Astrocyte of the cerebellum (primary cell): Measurements from ENCODE around the gene CCDC74A.
"Not testable (repeated sequence)": the region's sequence is repeated elsewhere in the genome, so short reads cannot be mapped to it uniquely, and the experiment has no call there.

ENCODE experiments used
- DNase-seq: peaks from one replicate; pipeline ENCODE4 v3.0.0-alpha.2; 2011; ENCODE audit warnings: low read depth
- H3K4me3 ChIP-seq: 2 replicates; pipeline ENCODE4 v1.5.1; 2011; ENCODE audit warnings: mild to moderate bottlenecking, low read depth, low read length, moderate library complexity
- CTCF ChIP-seq: IDR thresholded peaks from 2 replicates; pipeline ENCODE4 v1.5.1; 2012; ENCODE audit warnings: low read length, low read depth, moderate library complexity, mild to moderate bottlenecking; ENCODE audit errors: missing control alignments
- in situ Hi-C: cut with HindIII; loops from 2 replicates; pipeline ENCODE4 v1.10.0; 2017; ENCODE audit warnings: low sequenced_read_pairs

The CCDC74A gene

GRCh38 chr2:131535526-131535925 lies 7.8 kb downstream of the CCDC74A start:
- in situ Hi-C loops, result no loop called here
- DNase-seq, result no peak
- H3K4me3 ChIP-seq, result no peak overlapping the region
- no peak for TF ChIP-seq CTCF

GRCh38 chr2:131535951-131536826 lies 8.5 kb downstream of the CCDC74A start:
- in situ Hi-C loops, DNase-seq, H3K4me3 ChIP-seq: not testable (repeated sequence)

GRCh38 chr2:131536841-131537240 lies 9.2 kb downstream of the CCDC74A start:
- in situ Hi-C loops, DNase-seq, H3K4me3 ChIP-seq: not testable (repeated sequence)

GRCh38 chr2:131538856-131539255 lies 11.2 kb downstream of the CCDC74A start:
- in situ Hi-C loops, H3K4me3 ChIP-seq, DNase-seq: not testable (repeated sequence)

GRCh38 chr2:131542438-131543384 lies 15.0 kb downstream of the CCDC74A start:
- H3K4me3 ChIP-seq, result no peak overlapping the region
- in situ Hi-C loops, result no loop called here
- TF ChIP-seq CTCF, result no peak
- DNase-seq, result no peak

- no peak overlapping the region for H3K4me3 ChIP-seq
- TF ChIP-seq CTCF, result no peak
- in situ Hi-C loops, result no loop called here
- no peak for DNase-seq
Measured at GRCh38 chr2:131543385-131543891, 15.8 kb downstream of the CCDC74A start.

- DNase-seq, in situ Hi-C loops, H3K4me3 ChIP-seq: not testable (repeated sequence)
Measured at GRCh38 chr2:131544006-131544812, 16.5 kb downstream of the CCDC74A start.

- DNase-seq, in situ Hi-C loops, H3K4me3 ChIP-seq: not testable (repeated sequence)
Measured at GRCh38 chr2:131544813-131545165, 17.1 kb downstream of the CCDC74A start.

GRCh38 chr2:131552871-131553270 lies 25.2 kb downstream of the CCDC74A start:
- DNase-seq, result no peak
- TF ChIP-seq CTCF, result no peak
- no peak overlapping the region for H3K4me3 ChIP-seq
- in situ Hi-C loops, result no loop called here
